Body of pancreas (tissue), 4 donors: ENCODE results near the gene ZMYND10.

Experiments
- POLR2A ChIP-seq, 3 donors: fragments of 450-650 bp; IDR thresholded peaks; one replicate each; pipeline ENCODE4 v1.6.1; 2016; ENCODE audit warnings: antibody characterized with exemption in 3 of 3, mild to moderate bottlenecking in 2 of 3
- TF ChIP-seq, protein P1 (sequence below), 7 experiments: fragments of 450-650 bp in 4 of 7; fragments of 200-600 bp in 3 of 7; sonication (generic) in 3 of 7; IDR thresholded peaks; one replicate each; pipeline ENCODE4 v1.5.1; 2016 to 2019; ENCODE audit warnings: antibody characterized with exemption in 7 of 7

DNA sequence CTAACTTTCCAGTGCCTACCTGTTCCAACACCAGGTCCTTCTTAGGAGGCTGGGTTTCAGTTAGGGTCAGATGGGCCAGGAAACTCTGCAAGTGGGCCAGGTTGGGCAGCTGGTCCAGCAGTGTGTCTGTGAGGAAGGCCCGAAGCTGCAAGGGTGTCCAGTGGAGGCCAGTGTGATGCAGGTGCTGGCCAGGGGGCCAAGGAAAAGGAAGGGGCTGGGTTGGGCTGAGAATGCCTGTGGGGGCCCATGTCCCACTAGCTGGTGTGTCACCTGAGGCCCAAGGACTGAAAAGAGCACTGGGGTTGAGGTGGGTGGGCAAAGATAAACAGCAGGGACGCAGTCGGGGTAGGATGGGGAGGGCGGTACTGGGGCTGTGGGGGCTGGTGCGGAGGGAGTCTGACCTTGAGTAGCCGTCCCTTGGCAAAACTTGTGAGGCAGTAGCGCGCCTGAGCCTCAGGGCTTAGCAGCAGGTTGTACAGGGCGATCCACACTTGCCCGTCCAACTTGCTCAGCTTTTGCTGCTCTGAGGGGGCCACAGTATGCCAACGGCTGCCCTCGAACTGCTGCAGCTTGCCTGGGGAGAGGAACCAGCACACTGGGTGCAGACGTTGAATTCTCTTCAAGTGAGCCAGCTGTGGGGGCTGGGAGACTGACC, 3.4 kb downstream of the ZMYND10 start:
- TF ChIP-seq, protein P1, sequence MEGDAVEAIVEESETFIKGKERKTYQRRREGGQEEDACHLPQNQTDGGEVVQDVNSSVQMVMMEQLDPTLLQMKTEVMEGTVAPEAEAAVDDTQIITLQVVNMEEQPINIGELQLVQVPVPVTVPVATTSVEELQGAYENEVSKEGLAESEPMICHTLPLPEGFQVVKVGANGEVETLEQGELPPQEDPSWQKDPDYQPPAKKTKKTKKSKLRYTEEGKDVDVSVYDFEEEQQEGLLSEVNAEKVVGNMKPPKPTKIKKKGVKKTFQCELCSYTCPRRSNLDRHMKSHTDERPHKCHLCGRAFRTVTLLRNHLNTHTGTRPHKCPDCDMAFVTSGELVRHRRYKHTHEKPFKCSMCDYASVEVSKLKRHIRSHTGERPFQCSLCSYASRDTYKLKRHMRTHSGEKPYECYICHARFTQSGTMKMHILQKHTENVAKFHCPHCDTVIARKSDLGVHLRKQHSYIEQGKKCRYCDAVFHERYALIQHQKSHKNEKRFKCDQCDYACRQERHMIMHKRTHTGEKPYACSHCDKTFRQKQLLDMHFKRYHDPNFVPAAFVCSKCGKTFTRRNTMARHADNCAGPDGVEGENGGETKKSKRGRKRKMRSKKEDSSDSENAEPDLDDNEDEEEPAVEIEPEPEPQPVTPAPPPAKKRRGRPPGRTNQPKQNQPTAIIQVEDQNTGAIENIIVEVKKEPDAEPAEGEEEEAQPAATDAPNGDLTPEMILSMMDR (IDR thresholded peaks at IDR 0.05): no peak
- TF ChIP-seq POLR2A (IDR thresholded peaks at IDR 0.05): no peak
